CD1c-positive myeloid dendritic cell (primary cell): Measurements from ENCODE around the gene PKNOX2.
"Not testable (repeated sequence)": the region's sequence is repeated elsewhere in the genome, so short reads cannot be mapped to it uniquely, and the experiment has no call there.

Experiments used
- DNase-seq: peaks from one replicate; pipeline ENCODE4 v3.0.0-alpha.2; 2016; ENCODE audit errors: extremely low spot score

PKNOX2 gene

DNA sequence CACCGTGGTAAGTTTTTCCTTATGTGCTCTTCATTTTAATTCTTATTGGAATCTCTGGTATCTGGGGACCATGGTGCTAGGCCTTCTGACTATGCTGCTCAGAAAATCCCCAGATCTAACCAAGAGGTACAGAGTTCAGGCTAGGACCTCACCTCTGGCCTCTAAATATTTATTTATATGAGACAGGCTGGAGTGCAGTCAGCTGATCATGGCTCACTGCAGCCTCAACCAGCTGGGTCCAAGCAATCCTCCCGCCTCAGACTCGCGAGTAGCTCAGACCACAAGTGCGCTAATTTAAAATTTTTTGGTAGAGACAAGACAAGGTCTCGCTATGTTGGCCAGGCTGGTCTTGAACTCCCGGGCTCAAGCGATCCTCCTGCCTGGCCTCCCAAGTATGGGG, 38.4 kb downstream of the PKNOX2 start:
- no peak for DNase-seq

- no peak for DNase-seq
Observed at GRCh38 chr11:125207866-125208425, 43.4 kb downstream of the PKNOX2 start.

DNA sequence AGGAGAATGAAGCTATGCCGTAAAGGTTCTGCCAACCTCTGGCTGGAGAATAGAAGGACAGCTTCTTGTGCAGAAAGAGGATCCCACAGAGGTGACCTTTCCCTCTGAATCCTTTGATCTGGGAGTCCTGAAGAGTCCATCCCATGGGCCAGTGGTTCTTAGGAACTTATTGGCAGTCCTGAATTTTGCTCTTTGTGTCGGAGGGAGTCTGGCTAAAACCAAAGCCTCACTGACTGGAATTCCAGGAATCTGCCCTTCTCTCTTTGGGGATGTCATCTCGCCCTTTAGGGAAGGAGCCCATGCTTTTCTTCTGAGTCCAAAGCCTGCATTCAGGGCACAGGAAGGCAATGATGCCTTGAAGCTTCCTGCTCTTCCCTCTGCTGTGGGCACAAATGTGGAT, 45.5 kb downstream of the PKNOX2 start:
- DNase-seq: no peak

DNA sequence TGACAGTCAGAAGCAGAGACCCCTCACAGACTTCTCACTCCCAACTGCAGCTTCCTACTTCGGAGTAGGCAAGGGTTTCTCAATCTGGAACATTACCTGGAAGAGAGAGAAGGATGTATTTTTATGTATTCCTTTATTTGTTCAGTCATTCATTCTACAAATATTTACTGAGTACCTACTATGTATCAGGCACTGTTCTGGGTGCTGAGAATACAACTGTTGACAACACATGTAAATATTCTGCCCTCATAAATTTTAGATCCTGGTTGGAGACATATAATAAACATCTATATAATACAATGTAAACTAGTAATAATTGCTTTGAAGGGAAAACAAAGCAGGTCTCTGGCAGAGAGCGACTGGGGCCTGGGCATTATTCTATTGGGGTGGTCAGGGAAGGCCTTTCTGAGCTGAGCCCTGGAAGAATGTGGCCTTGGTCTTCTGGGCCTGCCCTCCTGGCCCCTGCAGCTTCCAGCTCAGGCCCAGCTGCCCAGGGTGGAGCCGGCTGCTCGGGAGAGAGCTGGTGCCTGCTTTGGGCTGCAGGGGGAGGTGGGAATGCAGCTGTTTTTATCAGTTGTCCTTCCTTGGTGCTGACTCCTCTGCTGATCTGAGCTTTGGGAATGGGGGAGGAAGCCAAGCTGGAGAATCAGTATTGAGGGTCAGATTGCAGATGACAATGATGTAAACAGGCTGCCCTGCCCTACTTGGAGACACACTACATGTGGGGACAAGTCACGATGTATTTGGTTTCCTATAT, 46.8 kb downstream of the PKNOX2 start:
- no peak for DNase-seq

DNA sequence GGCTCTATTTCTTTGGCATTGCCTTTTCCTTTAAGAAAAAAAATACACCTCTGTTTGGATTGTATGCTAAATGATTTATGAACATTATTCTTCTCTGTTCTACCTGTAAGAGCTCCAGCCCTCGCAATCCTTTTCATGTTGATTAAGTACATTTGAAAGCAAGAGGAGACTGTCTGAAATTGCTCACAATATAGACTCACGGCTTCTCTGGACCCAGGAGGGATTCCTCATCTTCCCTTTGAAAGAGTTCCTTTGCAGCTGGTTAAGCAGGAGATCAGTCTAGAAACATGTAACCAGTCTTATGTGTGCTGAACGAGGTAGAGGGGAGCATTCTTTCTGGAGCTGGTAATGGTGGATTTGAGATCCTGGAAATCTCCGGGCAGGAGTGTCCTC, 47.4 kb downstream of the PKNOX2 start:
- DNase-seq: no peak

GRCh38 chr11:125214601-125215565, 50.3 kb downstream of the PKNOX2 start:
- no peak for DNase-seq

DNA sequence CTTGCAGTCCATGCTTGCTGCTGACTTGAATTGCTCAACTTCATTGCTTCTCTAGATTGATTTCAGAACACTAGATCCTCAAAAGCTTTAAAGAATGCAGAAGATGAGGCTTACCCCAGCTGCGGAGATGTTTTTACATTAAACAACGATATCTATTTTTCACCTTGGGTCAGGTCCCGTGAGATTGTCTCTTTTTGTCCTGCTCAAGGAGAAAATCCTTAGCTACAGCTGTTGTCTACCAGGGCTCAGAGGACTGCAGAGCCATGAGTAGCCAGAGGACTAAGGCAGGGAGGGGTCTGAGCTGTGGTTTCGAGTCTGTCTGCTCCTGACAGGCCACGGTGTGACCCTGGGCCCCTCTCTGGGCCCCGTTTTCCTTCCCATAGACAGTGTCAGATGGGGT, 51.4 kb downstream of the PKNOX2 start:
- DNase-seq: no peak

GRCh38 chr11:125218336-125218735, 53.8 kb downstream of the PKNOX2 start:
- no peak for DNase-seq

- DNase-seq: no peak
Observed at GRCh38 chr11:125221461-125221860, 56.9 kb downstream of the PKNOX2 start.

- no peak for DNase-seq
Observed at GRCh38 chr11:125222494-125222893, 57.9 kb downstream of the PKNOX2 start.

GRCh38 chr11:125223161-125223560, 58.6 kb downstream of the PKNOX2 start:
- not testable (repeated sequence) for DNase-seq

DNA sequence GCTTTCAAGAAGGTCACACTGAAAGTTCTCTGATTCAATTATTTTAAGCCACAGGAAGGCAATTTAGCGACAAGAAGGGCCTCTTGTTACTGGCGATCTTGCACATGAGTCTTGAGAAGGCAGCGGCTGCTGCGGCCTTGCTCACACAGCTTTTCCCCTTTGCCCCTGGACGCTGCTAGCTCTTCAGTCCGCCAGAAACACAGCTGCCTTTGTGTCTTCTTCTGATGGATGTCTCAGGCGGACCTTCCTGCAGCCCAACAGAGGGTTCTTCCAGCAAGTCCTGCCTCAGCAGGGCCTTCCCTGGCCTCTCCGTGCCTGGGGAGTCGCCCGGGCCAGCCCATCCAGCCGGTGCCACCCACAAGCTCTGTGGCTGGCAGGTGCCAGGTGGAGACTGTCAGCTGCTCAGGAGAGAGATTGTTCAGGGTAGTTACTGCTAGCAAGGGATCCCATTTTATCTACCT, 59.4 kb downstream of the PKNOX2 start:
- no peak for DNase-seq

DNA sequence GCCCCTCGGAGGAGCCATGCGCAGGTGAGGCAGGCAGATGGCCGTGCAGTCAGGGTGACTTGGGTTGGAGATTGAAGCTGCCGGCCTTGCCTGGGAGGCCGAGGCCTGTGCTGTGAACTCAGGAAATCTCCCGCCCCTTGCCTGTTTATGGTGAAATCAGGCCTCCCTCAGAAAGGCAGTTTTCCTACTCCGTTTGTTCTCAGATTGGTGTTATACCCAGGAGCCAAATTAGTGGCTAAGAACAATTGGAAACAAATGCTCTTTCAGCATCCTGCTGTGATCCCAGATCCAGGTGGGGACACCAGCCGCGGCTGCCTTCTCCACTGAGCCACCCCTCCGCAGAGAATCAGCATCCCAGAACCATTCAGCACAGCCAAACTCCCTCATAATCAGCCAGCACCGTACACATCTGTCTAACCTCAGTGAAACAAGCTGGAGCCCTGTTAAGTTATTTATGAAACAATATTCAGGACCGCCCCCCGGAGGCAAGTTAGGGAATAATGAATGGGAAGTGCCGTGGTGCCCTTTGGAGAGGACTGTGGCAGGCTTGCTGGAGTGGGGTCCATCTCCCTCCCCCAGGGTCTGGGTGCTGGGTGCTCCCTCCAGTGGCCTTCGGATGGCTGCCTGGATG, 60.0 kb downstream of the PKNOX2 start:
- no peak for DNase-seq

DNA sequence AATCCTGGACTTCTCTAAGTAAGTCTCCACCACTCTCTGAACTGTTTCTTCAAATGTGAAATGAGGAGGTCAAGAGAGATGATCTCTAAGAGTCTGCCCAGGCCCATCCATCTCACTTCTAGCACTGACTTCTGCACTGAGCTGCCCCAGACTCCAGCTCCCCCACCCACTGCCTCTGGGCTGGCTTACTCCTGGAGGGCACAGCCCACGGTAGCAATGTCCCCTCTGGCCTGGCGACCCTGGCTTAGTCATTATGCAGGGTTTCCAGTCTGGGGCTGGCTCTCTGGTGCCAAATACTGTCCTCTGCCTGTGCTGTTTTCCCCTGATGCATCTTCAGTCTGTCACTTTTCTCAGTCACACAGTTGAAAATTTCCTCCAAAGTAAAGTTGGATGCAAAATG, 60.9 kb downstream of the PKNOX2 start:
- no peak for DNase-seq

DNA sequence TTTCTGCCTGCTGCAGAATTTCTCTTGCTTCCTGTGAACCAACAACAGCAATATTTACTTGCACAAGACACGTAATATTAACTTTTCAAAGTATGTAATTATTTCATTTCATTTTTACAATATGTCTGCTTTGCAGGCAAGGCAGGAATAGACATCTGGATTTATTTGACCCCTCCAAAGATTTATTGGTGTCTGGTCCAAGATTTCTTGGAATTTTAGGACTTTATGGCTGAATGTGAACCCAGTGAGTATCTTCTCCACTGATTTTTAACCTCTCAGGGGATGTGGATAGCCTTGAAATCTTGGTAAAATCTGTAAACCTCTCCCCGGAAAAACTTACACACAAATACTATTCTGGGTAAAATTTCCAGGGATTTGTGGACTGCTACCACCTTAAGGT, 61.5 kb downstream of the PKNOX2 start:
- DNase-seq: no peak

DNA sequence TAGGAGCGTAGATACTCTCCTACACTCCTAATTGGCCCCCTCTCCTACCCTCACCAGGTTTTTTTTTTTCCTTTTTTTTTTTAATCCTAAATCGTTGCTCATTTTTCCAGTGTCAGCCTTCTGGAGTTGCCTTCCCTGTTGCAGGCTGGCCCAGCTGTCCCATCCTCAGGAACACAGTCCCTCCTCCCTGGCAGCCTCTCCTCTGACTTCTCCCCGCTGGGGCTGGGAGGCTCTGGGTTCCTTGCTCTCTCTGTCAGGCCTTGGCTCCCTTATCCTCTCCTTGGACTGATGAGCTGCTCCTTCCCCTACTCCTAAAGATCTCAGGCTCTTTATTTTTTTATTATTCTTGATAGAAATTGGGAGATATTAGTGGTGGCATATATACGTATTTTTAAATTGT, 62.2 kb downstream of the PKNOX2 start:
- DNase-seq: no peak

DNA sequence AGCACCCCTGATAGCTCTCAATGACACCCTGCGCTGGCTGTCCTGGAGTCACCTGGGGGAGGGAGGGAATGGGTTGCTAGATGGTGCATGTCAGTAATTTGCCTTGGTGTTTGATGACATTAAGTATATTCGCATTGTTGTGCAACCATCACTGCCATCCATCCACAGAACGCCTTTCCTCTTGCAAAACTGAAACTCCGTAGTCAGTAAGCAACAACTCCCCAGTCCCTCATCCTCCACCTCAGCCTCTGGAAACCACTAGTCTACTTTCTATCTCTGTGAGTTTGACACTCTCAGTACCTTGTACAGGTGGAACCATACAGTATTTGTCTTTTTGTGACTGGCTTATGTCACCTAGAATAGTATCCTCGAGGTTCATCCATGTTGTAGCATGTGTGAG, 62.6 kb downstream of the PKNOX2 start:
- no peak for DNase-seq

DNA sequence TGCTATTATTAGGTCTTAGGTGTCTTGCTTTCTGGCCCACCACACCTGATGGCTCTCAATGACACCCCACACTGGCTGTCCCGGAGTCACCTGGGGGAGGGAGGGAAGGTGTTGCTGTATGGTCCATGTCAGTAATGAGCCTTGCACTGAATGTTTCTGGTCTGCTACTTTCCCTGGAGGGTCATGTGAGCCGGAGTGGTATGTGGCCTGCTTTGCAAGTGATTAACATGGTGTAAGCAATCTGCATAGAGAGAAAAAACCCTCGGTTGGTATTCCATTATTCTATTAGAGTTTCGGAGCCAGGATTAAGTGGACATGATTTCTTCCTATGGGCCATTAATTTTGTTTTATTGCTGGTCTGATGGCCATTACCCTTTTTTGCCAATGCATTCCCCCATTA, 63.9 kb downstream of the PKNOX2 start:
- DNase-seq: no peak

GRCh38 chr11:125228993-125229392, 64.4 kb downstream of the PKNOX2 start:
- DNase-seq: no peak

DNA sequence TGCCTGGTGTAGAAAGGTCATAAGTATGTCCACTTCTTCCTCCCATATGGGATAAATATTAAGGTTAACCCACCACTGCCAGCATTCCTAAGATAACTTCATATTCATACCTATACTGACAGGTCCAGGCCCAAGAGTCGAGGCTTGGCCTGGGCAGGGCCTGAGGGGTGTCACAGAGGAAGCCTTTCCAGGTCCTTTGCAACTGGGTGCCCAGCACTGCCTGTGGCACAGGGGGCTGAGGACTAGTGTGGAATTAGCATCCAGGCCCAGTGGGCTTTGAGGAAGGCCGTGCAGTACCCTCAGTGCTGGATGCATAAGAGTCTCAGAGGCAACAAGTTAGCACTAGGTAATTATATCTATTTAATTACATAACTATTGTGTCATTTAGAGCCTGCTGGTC, 65.4 kb downstream of the PKNOX2 start:
- no peak for DNase-seq

DNA sequence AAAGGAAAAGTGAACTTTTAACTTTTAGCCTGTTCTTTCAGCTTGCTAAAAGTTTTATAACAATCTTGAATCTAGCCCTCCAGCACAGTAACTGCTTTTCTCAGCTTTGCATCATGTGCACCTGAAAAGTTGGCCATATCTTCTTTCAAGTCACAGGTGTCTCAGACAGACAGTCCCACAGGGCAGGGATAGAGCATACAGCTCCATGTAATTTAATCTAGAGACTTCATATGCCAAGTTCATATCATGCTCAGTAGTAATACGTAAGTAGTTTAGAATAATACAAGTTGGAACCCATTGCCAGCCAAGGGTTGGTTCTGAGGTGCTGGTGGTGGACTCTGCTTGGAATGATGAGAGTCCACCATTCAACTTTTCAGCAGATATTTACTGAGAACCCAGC, 68.6 kb downstream of the PKNOX2 start:
- no peak for DNase-seq

- DNase-seq: no peak
Observed at GRCh38 chr11:125233736-125234275, 69.3 kb downstream of the PKNOX2 start.
